ENCODE data around the gene PPP2R3A. TPM values are rescaled to one million over a fixed set of nuclear protein-coding genes. Genes with fewer than 3 reads are reported as not detected.
"Not testable (repeated sequence)": the region's sequence is repeated elsewhere in the genome, so short reads cannot be mapped to it uniquely, and the experiment has no call there.

The PPP2R3A gene
- total RNA-seq, 2 donors from 2014 or later = 37.5 to 60.1 TPM

DNA sequence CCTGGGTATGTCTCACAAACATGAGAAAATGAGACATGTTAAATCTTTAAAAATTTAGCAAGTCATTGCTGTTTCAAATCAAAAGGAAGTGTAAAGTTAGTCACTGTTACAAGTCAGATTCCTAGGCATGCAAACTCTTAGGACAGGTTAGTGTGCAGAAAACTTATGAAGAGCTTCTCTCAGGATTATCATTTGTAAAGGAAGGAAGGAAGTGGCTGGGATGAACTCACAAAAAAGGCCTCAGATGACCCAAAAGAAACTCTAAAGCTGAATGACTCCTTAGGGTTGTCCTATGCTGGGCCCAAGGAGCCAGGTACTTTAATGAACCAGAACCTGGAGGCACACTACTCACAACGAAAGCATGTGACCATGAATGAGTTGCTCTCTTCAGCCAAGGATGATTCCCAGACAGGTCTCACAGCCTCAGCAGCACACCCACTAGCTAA lies 205.6 kb downstream of the PPP2R3A start:
- ATAC-seq (peak in 1 of 2 donors; percentile 35), DNase-seq (no peak)
- intact Hi-C loops (cut with DNase I) = no loop called here

DNA sequence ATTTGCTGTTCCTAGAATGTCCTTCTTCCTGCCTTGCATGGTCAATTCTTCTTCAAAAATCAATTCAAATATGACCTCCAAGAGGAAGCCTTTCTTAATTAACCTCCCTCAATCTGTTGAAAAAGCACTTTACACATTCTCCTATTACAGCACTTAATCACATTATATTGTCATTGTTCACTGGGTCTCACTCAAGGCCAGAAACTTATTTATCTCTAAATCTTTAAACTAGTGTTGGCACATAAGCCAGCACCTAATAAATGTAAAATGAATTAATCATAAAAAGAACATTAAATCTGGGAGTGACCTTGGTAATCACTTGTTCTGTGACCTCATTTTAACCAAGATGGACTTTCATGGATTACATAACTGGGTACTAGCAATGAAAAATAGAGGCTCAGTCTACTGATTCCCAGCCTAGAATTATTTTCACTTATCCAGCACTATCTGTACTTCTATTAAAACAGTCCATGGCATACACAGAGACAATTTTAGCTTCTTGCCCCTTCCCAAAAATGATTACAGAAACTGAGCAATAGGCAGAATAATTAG lies 208.5 kb downstream of the PPP2R3A start:
- ATAC-seq = no peak
- intact Hi-C loops (cut with DNase I) = no loop called here
- DNase-seq = no peak

DNA sequence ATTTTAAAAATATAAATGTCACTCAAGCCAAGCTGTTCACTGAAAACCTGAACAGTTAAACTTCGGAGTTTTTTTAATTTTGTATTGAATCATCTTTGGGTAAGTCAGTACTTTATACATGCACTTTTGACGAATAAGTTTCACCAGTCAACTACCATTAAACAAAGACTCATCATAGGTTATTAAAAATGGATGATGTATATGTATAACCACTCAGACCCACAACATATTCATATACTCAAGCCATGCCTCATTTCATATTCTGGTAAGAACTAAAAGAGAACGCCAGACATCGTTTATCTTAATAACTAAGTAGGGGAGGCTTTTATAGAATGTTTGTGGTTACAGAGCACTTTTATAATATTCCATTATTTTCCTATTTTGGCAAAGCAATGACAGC lies 212.3 kb downstream of the PPP2R3A start:
- ATAC-seq (no peak), DNase-seq (no peak)
- intact Hi-C loops (cut with DNase I) = no loop called here

DNA sequence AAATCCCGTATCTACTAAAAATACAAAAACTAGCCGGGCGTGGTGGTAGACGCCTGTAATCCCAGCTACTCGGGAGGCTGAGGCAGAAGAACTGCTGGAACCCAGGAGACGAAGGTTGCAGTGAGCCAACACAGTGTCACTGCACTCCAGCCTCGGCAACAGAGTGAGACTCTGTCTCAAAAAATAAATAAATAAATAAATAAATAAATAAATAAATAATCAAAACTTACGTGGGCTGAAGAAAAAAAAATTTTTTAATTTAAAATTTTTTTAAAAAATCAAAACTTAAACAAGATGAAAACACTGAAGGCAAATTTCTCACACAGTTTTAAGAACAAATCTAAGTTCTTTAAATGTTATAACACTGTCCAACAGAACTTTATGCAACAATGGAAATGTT lies 216.2 kb downstream of the PPP2R3A start:
- intact Hi-C loops (cut with DNase I) = no loop called here
- DNase-seq = no peak
- no peak for ATAC-seq

DNA sequence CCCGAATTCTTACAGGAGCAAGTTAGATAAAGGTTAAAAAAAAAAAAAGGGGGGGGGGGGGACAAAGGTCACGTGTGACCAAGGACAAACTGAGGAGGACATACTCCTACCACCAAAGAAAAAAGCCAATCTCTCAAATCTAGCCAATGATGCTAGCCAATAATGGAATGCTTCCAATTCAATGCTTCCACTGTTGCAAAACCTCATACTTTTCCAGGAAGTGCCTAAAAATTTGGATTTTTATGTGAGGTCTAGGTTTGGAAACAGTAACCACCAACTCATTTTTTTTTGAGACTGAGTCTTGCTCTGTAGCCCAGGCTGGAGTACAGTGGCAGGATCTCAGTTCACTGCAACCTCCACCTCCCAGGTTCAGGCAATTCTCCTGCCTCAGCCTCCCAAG lies 219.2 kb downstream of the PPP2R3A start:
- DNase-seq = no peak
- ATAC-seq = peak in 1 of 2 donors; percentile 60
- intact Hi-C loops (cut with DNase I) = no loop called here

DNA sequence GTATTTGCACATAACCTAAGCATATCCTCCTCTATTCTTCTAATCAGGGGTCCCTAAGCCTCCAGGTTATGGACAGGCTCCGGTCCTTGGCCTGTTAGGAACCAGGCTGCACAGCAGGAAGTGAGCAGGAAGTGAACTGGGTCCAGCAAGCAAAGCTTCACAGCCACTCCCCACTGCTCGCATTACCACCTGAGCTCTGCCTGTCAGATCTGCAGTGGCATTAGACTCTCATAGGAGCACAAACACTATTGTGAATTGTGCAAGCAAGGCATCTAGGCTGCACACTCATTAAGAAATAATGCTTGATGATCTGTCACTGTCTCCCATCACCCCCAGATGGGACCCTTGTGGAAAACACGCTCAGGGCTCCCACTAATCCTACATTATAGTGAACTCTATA lies 220.8 kb downstream of the PPP2R3A start:
- peak in 1 of 2 donors; percentile 36 for ATAC-seq
- no peak for DNase-seq
- intact Hi-C loops (cut with DNase I) = no loop called here

DNA sequence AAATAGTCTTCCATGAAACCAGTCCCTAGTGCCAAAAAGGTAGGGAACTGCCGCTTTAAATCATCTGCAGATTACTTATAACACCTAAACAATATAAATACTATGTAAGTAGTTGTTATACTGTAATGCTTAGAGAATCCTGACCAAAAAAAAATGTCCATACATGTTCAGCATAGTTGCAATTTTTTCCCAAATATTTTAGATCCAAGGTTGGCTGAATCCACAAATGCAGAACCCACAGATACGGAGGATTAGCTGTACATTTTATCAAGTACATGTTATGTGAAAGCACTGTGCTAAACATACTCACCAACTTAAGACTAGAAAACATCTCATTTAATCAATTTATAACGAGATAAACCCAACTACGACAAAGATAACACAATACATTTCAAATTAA lies 221.3 kb downstream of the PPP2R3A start:
- ATAC-seq (no peak), DNase-seq (no peak)
- intact Hi-C loops (cut with DNase I) = no loop called here

DNA sequence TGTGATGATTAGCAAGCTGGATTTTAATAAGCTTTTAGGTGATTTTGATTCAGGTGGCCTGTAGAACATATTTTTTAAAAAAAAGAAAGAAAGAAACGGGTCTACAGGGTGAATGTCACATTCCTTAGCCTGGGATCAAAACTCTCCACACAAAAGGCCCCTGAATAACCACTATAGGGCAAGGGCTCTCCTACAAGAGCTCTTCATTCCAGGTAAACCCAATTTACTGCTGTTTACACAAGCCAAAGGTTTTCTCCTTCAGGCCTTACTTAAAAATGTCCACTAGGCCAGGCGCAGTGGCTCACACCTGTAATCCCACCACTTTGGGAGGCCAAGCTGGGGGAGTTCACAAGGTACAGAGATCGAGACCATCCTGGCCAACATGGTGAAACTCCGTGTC lies 222.3 kb downstream of the PPP2R3A start:
- no peak for ATAC-seq
- DNase-seq = no peak
- intact Hi-C loops (cut with DNase I) = no loop called here

DNA sequence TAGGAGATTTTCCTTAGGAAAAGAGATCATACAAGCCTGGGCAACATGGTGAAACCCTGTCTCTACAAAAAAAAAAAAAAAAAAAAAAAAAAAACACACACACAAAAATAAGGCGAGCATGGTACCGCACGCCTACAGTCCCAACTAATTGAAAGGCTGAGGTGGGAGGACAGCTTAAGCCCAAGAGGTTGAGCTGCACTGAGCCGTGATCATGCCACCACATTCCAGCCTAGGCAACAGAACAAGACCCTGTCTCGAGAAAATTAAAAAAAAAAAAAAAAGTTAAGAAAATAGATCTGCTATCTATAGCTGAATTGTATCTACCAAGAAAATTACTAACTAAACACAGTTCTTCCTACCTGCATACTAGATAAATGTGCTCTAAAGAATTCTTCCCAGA lies 223.5 kb downstream of the PPP2R3A start:
- intact Hi-C loops (cut with DNase I) = no loop called here
- no peak for ATAC-seq
- DNase-seq = no peak

DNA sequence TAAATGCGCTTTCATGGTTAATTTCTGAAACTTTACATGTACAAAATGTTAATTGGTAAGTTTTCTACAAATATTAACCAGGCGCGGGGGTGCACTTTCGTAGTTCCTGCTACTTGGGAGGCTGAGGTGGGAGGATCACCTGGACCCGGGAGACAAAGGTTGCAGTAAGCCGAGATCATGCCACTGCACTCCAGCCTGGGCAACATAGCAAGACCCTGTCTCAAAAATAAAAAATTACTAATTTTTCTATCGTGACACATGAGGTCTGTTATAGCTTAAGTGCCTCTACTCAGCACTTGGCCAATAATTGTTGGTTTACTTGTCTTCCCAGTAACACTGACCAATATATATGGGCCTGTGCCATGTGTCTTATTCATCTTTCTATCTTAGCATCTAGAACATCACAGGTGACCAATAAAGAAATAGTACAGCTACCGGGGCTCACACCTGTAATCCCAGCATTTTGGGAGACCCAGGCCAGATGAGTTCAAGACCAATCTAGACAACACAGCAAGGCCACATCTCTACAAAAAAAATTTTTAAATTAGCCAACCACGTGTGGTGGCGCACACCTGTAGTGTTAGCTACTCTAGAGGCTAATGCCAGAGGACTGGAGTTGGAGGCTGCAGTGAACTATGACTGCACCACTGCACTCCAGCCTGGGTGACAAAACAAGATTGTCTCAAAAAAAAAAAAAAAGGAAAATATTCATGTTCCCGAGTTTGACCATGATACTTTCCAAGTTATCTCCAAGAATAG lies 224.5 kb downstream of the PPP2R3A start:
- intact Hi-C loops (cut with DNase I) = loop anchor here in 1 of 2 donors (10.0 kb wide), 1 partner anchor 45 kb away; no protein-coding TSS in a partner anchor
- ATAC-seq (no peak), DNase-seq (no peak)

DNA sequence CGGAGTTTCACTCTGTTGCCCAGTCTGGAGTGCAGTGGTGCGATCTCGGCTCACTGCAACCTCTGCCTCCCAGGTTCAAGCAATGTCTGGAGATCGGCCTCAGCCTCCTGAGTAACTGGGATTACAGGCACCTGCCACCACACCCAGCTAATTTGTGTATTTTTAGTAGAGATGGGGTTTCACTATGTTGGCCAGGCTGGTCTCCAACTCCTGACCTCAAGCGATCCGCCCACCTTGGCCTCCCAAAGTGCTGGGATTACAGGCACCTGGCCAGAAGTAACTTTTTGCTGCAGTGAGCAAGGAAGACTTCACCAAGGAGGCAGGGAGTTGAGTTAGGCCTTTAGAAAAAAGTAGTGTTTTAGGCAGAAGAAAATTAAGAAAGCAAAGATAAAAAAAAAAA lies 226.7 kb downstream of the PPP2R3A start:
- intact Hi-C loops (cut with DNase I) = loop anchor here in 1 of 2 donors (10.0 kb wide), 1 partner anchor 47 kb away; no protein-coding TSS in a partner anchor
- ATAC-seq, DNase-seq: not testable (repeated sequence)

DNA sequence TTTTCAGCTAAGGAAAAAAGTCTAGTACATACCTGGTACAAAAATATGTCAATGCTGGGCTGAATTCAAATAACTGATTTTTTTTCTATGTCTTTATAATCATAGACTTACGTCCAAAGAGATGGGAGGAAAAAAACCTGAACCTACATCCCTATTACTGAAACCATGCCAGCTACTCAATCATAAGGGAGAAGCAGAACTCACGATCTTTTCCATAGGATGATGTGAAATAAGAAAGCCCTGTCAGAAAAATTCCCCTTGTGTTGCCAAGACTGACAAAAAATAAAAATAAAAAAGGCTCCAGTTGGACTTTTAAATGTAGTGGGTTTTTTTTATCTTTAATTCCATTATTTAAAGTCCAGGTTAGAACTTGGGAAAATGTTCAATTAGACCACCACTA lies 227.3 kb downstream of the PPP2R3A start:
- ATAC-seq (no peak), DNase-seq (no peak)
- intact Hi-C loops (cut with DNase I) = loop anchor here in 1 of 2 donors (10.0 kb wide), 1 partner anchor 48 kb away; no protein-coding TSS in a partner anchor

DNA sequence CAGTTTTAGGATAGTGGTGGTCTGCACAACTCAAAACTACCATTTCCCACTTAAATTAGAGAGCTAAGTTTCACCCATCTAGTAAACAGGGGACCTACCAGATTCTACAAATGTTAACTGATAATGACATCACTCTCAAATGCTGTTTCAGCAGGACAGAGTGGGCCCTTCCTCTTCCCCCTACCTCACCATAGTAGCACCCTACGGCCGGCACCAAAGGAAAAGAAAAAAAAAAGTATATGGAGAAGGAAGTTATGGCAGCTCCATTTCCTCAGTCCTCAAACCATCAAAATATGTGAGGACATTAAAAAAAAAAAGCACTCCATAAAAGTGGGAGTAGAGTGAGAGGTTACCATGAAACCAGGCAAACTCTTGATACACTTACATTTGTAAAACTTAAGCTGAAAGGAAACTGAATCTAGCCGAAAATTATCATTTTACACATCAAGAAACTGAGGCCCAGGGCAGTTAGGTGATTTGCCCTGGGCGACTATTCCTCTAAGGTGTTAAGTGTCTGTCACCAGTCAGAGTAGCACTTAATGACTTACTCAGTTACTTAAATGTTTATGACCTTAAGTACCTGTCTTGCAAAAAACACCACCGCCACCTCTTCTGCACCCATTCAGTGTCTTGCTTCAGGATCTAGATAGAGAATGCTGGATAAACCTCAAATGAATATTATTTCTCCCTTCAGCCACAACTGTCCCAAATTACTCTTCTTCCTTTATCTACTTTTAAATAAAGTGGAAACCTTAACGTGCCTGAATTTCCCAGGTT lies 227.9 kb downstream of the PPP2R3A start:
- DNase-seq (no peak), ATAC-seq (no peak)
- intact Hi-C loops (cut with DNase I) = loop anchor here in 1 of 2 donors (10.0 kb wide), 1 partner anchor 49 kb away; no protein-coding TSS in a partner anchor

DNA sequence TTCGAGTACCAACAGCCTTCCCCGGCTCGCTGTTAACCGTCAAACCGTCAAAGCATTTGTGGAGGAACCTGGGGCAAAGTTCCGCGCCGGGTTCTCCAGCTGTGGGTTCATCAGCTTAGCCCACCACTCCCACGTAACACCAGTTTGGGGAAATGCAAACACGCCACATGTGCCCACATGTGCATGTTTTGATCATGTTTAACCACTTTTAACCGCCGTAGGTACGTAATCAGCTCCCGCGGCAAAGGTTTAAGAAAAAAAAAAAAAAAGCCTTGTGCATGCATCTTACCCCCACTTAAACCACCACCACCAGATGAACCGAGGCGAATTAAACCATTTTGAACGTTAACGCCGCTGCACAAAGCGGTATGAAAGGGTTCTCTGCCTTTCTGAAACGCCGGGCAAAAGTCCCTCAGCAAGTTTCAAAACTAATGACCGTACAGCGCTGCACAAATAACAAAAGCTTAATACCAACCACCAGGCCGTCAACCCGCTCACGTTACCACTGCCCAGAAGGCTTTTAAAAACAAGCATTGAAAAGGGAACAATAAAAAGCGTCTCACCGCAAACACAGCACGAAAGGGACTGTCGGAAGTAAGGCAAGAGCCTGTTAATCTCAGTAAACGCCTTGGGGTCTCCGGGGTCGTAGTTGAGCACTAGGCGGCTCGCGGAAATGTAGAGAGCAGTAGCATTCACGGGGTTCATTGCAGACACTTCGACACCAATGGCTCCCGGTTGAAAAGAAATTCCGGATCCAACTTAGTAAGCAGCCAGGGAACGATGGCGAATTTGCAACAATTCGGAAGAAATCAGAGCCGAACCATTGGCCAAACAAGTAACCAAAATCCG lies 229.1 kb downstream of the PPP2R3A start:
- intact Hi-C loops (cut with DNase I) = loop anchor here in 1 of 2 donors (5.0 to 10.0 kb wide), 2 partner anchors 50 to 112 kb away; no protein-coding TSS in a partner anchor
- DNase-seq = peak; percentile 39
- no peak for ATAC-seq

DNA sequence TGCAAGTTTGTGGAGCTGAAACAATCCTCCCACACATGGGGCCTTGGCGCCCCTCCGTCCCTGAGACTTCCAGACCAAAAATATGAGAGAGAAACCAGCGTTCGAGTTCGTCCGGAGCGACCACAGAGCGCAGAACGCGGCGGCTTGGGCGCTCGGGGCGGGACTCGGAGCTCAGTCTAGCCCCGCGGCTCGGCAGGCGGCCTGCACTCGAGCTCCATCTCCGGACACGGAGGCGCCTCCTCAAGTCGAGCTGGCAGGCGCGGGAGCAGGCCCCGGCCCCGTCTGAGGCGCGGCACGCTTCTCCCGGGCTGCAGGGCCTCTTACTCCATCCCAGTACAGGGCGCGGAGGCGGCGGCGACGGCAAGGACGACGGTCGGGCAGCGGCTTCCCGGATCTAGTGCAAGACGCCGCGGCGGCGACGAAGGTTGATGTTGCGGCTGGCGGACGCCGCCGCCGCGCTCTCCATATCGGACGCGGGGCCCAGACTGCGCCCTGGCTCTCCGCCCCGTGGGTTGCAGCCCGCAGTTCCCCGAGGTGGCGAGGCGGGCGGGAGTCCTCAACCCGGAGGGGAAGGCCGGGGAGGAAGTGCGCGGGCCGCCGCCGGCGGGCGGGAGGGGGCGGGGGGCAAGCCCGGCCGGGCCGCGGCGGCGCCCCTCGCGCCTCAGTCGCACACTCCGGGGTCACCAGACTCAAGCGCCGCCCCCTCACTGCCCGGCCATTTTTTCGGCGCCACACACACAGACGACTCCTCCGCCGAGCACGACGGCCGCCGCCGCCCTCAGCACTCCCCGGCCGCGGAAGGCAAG lies 229.9 kb downstream of the PPP2R3A start:
- intact Hi-C loops (cut with DNase I) = loop anchor here in 1 of 2 donors (1.0 to 10.0 kb wide), 3 partner anchors 51 to 113 kb away; partner anchors contain the start of gene PCCB
- ATAC-seq = peak; percentile 62 to 73
- DNase-seq = peak; percentile 85

DNA sequence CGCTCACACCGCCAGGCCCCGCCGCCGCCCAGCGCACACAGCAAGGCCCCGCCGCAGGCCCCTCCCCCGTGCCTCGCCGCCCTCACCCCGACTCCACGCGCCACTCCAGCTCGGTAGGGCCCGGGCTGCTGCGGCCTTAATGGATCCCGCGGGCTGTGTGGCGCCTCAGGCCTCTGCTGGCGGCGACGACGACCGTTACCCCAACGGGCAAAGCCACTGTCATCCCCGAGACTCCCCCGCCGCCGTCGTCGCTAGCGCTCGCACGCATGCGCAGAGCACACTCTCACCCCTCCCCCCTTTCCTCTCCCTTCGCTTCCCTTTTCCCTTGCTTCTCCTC lies 230.5 kb downstream of the PPP2R3A start, which contains the start of gene MSL2:
Gene MSL2 (minus strand): TSS at position 272 of the 337 bp plus-strand sequence. CDS start 1,222 bp downstream, outside the sequence.
- peak in 1 of 2 donors; percentile 62 for ATAC-seq
- intact Hi-C loops (cut with DNase I) = loop anchor here in 1 of 2 donors (1.0 to 10.0 kb wide), 3 partner anchors 51 to 114 kb away; partner anchors contain the start of gene PCCB

DNA sequence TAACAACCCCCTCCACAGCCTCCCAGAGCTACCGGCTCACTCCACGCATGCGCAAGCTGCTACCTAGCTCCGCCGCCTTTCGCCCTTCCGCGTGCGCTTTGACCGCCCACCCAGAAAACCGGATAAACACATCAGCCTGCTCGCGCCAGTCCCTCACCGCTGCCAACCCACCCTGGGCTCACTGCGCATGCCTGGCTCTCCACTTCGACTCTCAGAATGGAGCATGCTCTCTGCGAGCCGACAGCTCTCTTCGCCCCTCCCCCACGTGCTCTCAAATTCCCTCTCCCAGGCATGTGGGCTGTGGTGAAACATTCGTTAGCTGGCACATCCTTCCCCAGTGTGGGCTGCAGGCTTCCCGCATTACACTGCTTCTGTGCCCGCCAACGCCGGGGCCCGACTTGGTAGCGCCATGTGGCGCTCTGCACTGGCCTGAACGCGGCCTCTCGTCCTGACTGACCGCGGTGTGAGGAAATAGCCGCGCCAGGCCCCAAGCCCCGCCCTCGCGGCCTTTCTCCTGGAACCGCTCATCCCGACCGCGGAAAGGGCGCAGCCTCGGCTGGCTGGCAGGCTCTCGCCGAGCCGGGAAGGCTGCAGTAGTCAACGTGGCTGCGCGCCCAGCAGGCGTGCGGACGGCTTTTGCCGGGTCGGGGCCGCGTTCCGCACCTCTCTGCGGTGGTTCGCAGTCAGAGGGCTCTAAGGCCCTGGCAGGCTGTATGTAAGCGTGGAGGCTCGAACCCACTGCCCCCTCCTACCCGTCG lies 231.1 kb downstream of the PPP2R3A start:
- peak; percentile 87 to 92 for ATAC-seq
- intact Hi-C loops (cut with DNase I) = loop anchor here in 1 of 2 donors (1.0 to 10.0 kb wide), 3 partner anchors 52 to 114 kb away; partner anchors contain the start of gene PCCB

More for the DNA sequence above, 230.5 kb downstream of the PPP2R3A start, which contains the start of gene MSL2:
- no peak for DNase-seq

More for the DNA sequence above, 231.1 kb downstream of the PPP2R3A start:
- DNase-seq = peak; percentile 99
